Adrenal gland (tissue), 12 donors: ENCODE measurements around the gene SOX9. TPM values are rescaled to one million over a fixed set of nuclear protein-coding genes. Genes with fewer than 3 reads are reported as not detected.

Source experiments
- DNase-seq, 7 donors: peaks; one replicate each; pipeline ENCODE4 v3.0.0-alpha.2; 2019 to 2020
- H3K27ac ChIP-seq, 5 donors: fragments of 200-600 bp; sonication (generic) in 4 of 5; 1 replicate in 3 of 5; 2 replicates in 2 of 5; pipeline versions ENCODE4 v1.5.1 to v1.8.0; 2016 to 2020; ENCODE audit warnings: mild to moderate bottlenecking in 1 of 5
- H3K27me3 ChIP-seq: fragments of 200-600 bp; 2 replicates; pipeline ENCODE4 v1.8.0; 2021
- H3K36me3 ChIP-seq, 2 donors: fragments of 200-600 bp; replicated peaks in 1 of 2; 1 replicate in 1 of 2; 2 replicates in 1 of 2; pipeline versions ENCODE4 v1.5.1 to v1.8.0; 2018 to 2022
- H3K4me1 ChIP-seq, 2 donors: fragments of 200-600 bp; replicated peaks in 1 of 2; 1 replicate in 1 of 2; 2 replicates in 1 of 2; pipeline versions ENCODE4 v1.5.1 to v1.8.0; 2018 to 2021
- H3K4me3 ChIP-seq, 4 donors: fragments of 200-600 bp; sonication (generic) in 3 of 4; one replicate each; pipeline ENCODE4 v1.5.1; 2016 to 2018
- H3K9me3 ChIP-seq, 3 donors: fragments of 200-600 bp; sonication (generic) in 1 of 3; replicated peaks in 1 of 3; 1 replicate in 2 of 3; 2 replicates in 1 of 3; pipeline versions ENCODE4 v1.5.1 to v1.8.0; 2016 to 2021
- CTCF ChIP-seq, 6 experiments: fragments of 450-650 bp in 4 of 6; fragments of 200-600 bp in 2 of 6; sonication (generic) in 1 of 6; IDR thresholded peaks; 1 replicate in 5 of 6; 2 replicates in 1 of 6; pipeline versions ENCODE4 v1.5.1 to v1.8.0; 2016 to 2021; ENCODE audit warnings: antibody characterized with exemption in 6 of 6, mild to moderate bottlenecking in 2 of 6, moderate library complexity in 1 of 6
- POLR2A ChIP-seq, 2 donors: fragments of 450-650 bp; IDR thresholded peaks; one replicate each; pipeline ENCODE4 v1.6.1; 2017; ENCODE audit warnings: antibody characterized with exemption in 2 of 2, mild to moderate bottlenecking in 2 of 2, moderate library complexity in 1 of 2
- WGBS, 4 donors: extraction: QIAGEN DNeasy Blood & Tissue Kit in 2 of 4; methylation state at CpG; one replicate each; pipeline versions ENCODE4 v1.1.5 to v1.1.7; 2013 to 2017; 5-methylcytosine and 5-hydroxymethylcytosine counted together
- intact Hi-C, 2 donors: fragments of 100-400 bp; cut with DNase I; formaldehyde crosslinking; loops; one replicate each; pipeline versions ENCODE4 v1.14.1 to v1.15.0; 2022 to 2023
- polyA plus RNA-seq, 3 donors: library from polyadenylated mRNA; stranded (reverse); fragments of 200-250 nt in 2 of 3; fragments of 350-450 nt in 1 of 3; fragmentation: Illumina TruSeq in 1 of 3; extraction: RNeasy Lipid Tissue Mini Kit (QIAGEN cat#74804) in 1 of 3; gene quantifications; one replicate each; pipeline ENCODE4 v1.2.3, GENCODE V29; 2013 to 2014
- total RNA-seq, 9 donors: library from RNA; depleted of rRNA in 4 of 9; stranded (reverse); fragments of >200 nt in 4 of 9; fragments of 120-200 nt in 1 of 9; fragmentation: NEBNext Ultra II Directional in 1 of 9; extraction: Animal tissue kit (Norgen Biotek cat#: 25700) in 1 of 9; gene quantifications; one replicate each; pipeline versions ENCODE4 v1.1.0 to v1.2.4, GENCODE V29; 2013 to 2023
- donor health status: healthy with polysubstance abuse.
- donor health status: Bipolar disorder and iron deficiency.
- donor health status: DM: yes; HTN: yes; CAD: no.
- donor health status: DM: no; HTN: no; CAD: no.
- donor health status: DM: no; HTN: no; CAD: no.
- donor health status: DM: yes; HTN: yes; CAD: no.

The SOX9 gene
- total and polyA plus RNA-seq, 12 donors: 0.22 to 8.9 (median 4.5) TPM

DNA sequence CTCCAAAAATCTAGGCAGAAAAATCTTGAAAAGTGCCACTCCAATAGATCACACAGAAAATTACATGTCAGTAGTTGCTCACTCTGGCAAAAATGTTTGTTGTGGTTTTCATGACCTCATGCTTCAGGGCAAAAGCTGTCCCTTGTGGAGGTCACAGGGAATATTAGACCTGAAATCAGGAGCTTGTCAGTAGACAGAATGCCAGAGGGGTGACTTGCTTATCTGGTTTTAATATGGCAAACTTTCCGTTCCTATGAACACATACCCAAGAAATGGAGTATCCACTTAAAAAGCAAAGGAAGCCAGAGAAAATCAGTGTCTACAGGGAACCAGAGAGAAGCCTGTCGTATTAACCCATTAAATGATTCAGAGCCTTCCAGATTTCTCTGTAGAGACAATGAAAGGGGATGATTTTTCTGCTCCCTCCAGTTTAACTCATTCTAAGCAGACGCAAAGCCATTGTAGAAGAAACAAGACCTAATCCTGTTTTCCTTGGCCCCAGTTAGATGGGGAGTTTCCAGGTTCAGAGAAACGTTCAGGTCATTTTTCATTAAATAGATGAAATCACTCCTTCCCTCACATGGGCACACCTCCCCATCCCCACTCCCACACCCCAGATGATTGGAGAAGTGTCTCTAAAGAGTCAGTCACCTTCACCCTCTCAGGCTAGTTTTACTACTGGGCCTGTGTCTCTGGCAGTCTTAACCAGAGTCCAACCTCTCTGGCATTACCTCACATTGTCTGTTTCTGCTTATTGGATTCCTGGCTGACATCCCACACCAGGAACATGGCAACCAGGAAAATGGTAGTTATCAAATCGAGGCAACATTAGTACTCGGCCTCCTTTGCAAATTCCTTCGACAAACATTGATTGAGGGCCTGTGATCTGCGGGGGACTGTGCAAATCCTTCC, 6.0 kb downstream of the SOX9 start:
- no peak overlapping the region for H3K4me3 ChIP-seq
- peaks cover 0 to 2% of the 10 kb centered on the region in 2 donors for H3K4me1 ChIP-seq
- peaks cover 14% of the 10 kb centered on the region for H3K27me3 ChIP-seq
- DNase-seq: peak in 2 of 7 donors; percentile 38 to 60
- TF ChIP-seq CTCF (IDR thresholded peaks at IDR 0.05) (no peak), POLR2A (IDR thresholded peaks at IDR 0.05) (no peak)
- no peaks in the 10 kb centered on the region for H3K9me3 ChIP-seq
- no peaks in the 10 kb centered on the region for H3K36me3 ChIP-seq
- H3K27ac ChIP-seq: peak overlapping the region in 1 of 5 donors; percentile 31
- 57 to 72% (median 64%) methylated on average over 8 of the region's 8 CpGs for WGBS, 4 donors
- intact Hi-C loops: no loop called here

DNA sequence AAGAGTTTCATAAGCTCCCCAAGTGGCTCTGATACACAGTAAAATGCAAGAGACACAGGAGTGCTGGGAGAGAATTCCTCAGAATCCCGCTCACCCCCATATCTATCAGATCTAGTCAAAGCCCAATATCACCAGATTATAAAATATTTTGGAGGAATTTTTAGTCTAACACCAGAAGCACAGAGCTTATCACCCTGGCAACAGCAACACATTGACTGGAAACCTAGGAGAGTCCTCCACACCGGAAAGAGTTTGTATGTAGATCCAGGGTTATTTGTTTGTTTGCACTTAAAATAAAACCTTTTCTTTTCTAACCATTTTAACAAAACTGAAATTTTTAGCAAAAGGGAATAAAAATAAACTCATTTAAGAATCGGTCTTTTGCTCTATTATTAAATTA, 7.2 kb downstream of the SOX9 start:
- Histone ChIP-seq H3K4me1 (no peaks in the 10 kb centered on the region), H3K27ac (no peak overlapping the region), H3K27me3 (peaks cover 6% of the 10 kb centered on the region), H3K4me3 (no peak overlapping the region), H3K36me3 (no peaks in the 10 kb centered on the region), H3K9me3 (no peaks in the 10 kb centered on the region)
- DNase-seq: no peak
- TF ChIP-seq POLR2A (IDR thresholded peaks at IDR 0.05) (no peak), CTCF (IDR thresholded peaks at IDR 0.05) (no peak)
- intact Hi-C loops: no loop called here
- 80 to 87% (median 85%) methylated on average over 3 of the region's 3 CpGs for WGBS, 4 donors

GRCh38 chr17:72134608-72135394, 14.0 kb downstream of the SOX9 start:
- no peak for DNase-seq
- Histone ChIP-seq H3K27ac (peak overlapping the region in 1 of 5 donors; percentile 41), H3K27me3 (no peaks in the 10 kb centered on the region), H3K4me1 (peaks cover 16 to 21% of the 10 kb centered on the region in 2 donors), H3K9me3 (no peaks in the 10 kb centered on the region), H3K36me3 (no peaks in the 10 kb centered on the region), H3K4me3 (no peak overlapping the region)
- intact Hi-C loops: no loop called here
- WGBS, 4 donors: 36 to 40% (median 38%) methylated on average over 7 of the region's 7 CpGs
- no peak for TF ChIP-seq POLR2A (IDR thresholded peaks at IDR 0.05)
- no peak for TF ChIP-seq CTCF (IDR thresholded peaks at IDR 0.05)
